ENCODE measurements around the gene CYP4A11.
"Not testable (repeated sequence)": the region's sequence is repeated elsewhere in the genome, so short reads cannot be mapped to it uniquely, and the experiment has no call there.

DNA sequence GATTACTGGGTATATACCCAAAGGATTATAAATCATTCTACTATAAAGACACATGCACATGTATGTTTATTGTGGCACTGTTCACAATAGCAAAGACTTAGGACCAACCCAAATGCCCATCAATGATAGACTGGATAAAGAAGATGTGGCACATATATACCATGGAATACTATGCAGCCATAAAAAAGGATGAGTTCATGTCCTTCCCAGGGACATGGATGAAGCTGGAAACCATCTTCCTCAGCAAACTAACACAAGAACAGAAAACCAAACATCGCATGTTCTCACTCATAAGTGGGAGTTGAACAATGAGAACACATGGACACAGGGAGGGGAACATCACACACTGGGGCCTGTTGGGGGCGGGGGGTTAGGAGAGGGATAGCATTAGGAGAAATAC lies 49.3 kb upstream of the CYP4A11 start:
- TF ChIP-seq, protein P1, sequence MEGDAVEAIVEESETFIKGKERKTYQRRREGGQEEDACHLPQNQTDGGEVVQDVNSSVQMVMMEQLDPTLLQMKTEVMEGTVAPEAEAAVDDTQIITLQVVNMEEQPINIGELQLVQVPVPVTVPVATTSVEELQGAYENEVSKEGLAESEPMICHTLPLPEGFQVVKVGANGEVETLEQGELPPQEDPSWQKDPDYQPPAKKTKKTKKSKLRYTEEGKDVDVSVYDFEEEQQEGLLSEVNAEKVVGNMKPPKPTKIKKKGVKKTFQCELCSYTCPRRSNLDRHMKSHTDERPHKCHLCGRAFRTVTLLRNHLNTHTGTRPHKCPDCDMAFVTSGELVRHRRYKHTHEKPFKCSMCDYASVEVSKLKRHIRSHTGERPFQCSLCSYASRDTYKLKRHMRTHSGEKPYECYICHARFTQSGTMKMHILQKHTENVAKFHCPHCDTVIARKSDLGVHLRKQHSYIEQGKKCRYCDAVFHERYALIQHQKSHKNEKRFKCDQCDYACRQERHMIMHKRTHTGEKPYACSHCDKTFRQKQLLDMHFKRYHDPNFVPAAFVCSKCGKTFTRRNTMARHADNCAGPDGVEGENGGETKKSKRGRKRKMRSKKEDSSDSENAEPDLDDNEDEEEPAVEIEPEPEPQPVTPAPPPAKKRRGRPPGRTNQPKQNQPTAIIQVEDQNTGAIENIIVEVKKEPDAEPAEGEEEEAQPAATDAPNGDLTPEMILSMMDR (conservative IDR thresholded peaks at IDR 0.05; ENCODE audit: low read depth, low read length) = not testable (repeated sequence)
- TF ChIP-seq EZH2phosphoT487 (IDR thresholded peaks at IDR 0.05; ENCODE audit: borderline replicate concordance, low read length); EZH2 (IDR thresholded peaks at IDR 0.05; ENCODE audit: low read length, unreplicated experiment): not testable (repeated sequence)

Data from PC-3 (cell line).